Thymus (tissue), 11 donors: ENCODE measurements around the gene VTCN1. TPM values are rescaled to one million over a fixed set of nuclear protein-coding genes. Genes with fewer than 3 reads are reported as not detected.

Experiments used
- DNase-seq, 9 donors: peaks; one replicate each; pipeline ENCODE4 v3.0.0-alpha.2; 2013; ENCODE audit warnings: low spot score in 9 of 9, low read depth in 6 of 9, missing footprints in 1 of 9
- H3K27ac ChIP-seq, 2 donors: one replicate each; pipeline ENCODE4 v1.5.1; 2013; ENCODE audit warnings: control low read depth in 1 of 2, low read depth in 1 of 2, low read length in 1 of 2, mild to moderate bottlenecking in 1 of 2, moderate library complexity in 1 of 2
- H3K27me3 ChIP-seq, 2 donors: one replicate each; pipeline ENCODE4 v1.5.1; 2013; ENCODE audit warnings: low read length in 1 of 2; ENCODE audit not compliant: control insufficient read depth in 2 of 2, insufficient read depth in 1 of 2
- H3K36me3 ChIP-seq, 2 donors: one replicate each; pipeline ENCODE4 v1.5.1; 2013; ENCODE audit warnings: low read length in 1 of 2, mild to moderate bottlenecking in 1 of 2, moderate library complexity in 1 of 2; ENCODE audit not compliant: control insufficient read depth in 2 of 2, insufficient read depth in 2 of 2
- H3K4me1 ChIP-seq, 2 donors: one replicate each; pipeline ENCODE4 v1.5.1; 2013; ENCODE audit warnings: low read length in 2 of 2; ENCODE audit not compliant: control insufficient read depth in 2 of 2, insufficient read depth in 2 of 2
- H3K4me3 ChIP-seq, 2 donors: one replicate each; pipeline ENCODE4 v1.5.1; 2013; ENCODE audit warnings: low read length in 2 of 2, control low read depth in 1 of 2, mild to moderate bottlenecking in 1 of 2
- H3K9me3 ChIP-seq, 2 donors: one replicate each; pipeline ENCODE4 v1.5.1; 2013; ENCODE audit warnings: low read length in 1 of 2, mild to moderate bottlenecking in 1 of 2; ENCODE audit not compliant: control insufficient read depth in 2 of 2, insufficient read depth in 1 of 2
- WGBS: extraction: QIAGEN DNeasy Blood & Tissue Kit; methylation state at CpG from one replicate; pipeline ENCODE4 v1.1.7; 2013; 5-methylcytosine and 5-hydroxymethylcytosine counted together
- polyA plus RNA-seq: library from polyadenylated mRNA; stranded (reverse); fragments of 200-250 nt; gene quantifications from one replicate; pipeline ENCODE4 v1.2.3, GENCODE V29; 2013
- total RNA-seq: library from RNA; stranded (reverse); fragments of 120-200 nt; gene quantifications from one replicate; pipeline ENCODE4 v1.2.4, GENCODE V29; 2013
- donor health status: healthy.

The VTCN1 gene
- total and polyA plus RNA-seq, 2 donors: 0.07 to 0.09 TPM

GRCh38 chr1:117215733-117216462, 5.2 kb upstream of the VTCN1 start:
- no peak for DNase-seq
- 83% methylated on average over 10 of the region's 12 CpGs for WGBS

GRCh38 chr1:117215019-117215418, 4.3 kb upstream of the VTCN1 start:
- Histone ChIP-seq H3K27ac (no peak overlapping the region), H3K4me1 (no peaks in the 10 kb centered on the region), H3K4me3 (no peak overlapping the region), H3K27me3 (no peaks in the 10 kb centered on the region), H3K36me3 (no peaks in the 10 kb centered on the region), H3K9me3 (peaks cover 0 to 3% of the 10 kb centered on the region in 2 donors)
- 82% methylated on average over 3 of the region's 3 CpGs for whole genome bisulfite sequencing
- DNase-seq: no peak

More at GRCh38 chr1:117215733-117216462, 5.2 kb upstream of the VTCN1 start:
- no peaks in the 10 kb centered on the region for H3K36me3 ChIP-seq
- H3K9me3 ChIP-seq: peaks cover 0 to 3% of the 10 kb centered on the region in 2 donors
- no peaks in the 10 kb centered on the region for H3K4me1 ChIP-seq
- no peak overlapping the region for H3K4me3 ChIP-seq
- no peaks in the 10 kb centered on the region for H3K27me3 ChIP-seq
- no peak overlapping the region for H3K27ac ChIP-seq

GRCh38 chr1:117213046-117213445, 2.3 kb upstream of the VTCN1 start:
- WGBS: 98% methylated on average over 6 of the region's 6 CpGs
- H3K9me3 ChIP-seq: peaks cover 0 to 3% of the 10 kb centered on the region in 2 donors

GRCh38 chr1:117210386-117210785, 341 bp downstream of the VTCN1 start:
- H3K4me3 ChIP-seq: no peak overlapping the region
- no peaks in the 10 kb centered on the region for H3K36me3 ChIP-seq
- H3K27me3 ChIP-seq: no peaks in the 10 kb centered on the region
- H3K27ac ChIP-seq: no peak overlapping the region
- no peaks in the 10 kb centered on the region for H3K9me3 ChIP-seq
- no peaks in the 10 kb centered on the region for H3K4me1 ChIP-seq
- no peak for DNase-seq
- 98% methylated on average over 4 of the region's 4 CpGs for WGBS

More at GRCh38 chr1:117213046-117213445, 2.3 kb upstream of the VTCN1 start:
- Histone ChIP-seq H3K36me3 (no peaks in the 10 kb centered on the region), H3K4me3 (no peak overlapping the region), H3K27me3 (no peaks in the 10 kb centered on the region), H3K4me1 (no peaks in the 10 kb centered on the region), H3K27ac (no peak overlapping the region)
- DNase-seq: no peak

- Histone ChIP-seq H3K27ac (no peak overlapping the region), H3K9me3 (no peaks in the 10 kb centered on the region), H3K4me3 (no peak overlapping the region), H3K36me3 (no peaks in the 10 kb centered on the region), H3K27me3 (no peaks in the 10 kb centered on the region), H3K4me1 (no peaks in the 10 kb centered on the region)
- 82% methylated on average over 3 of the region's 3 CpGs for WGBS
- no peak for DNase-seq
Observed at GRCh38 chr1:117209094-117209493, 1.6 kb downstream of the VTCN1 start.

- H3K36me3 ChIP-seq: no peaks in the 10 kb centered on the region
- no peaks in the 10 kb centered on the region for H3K9me3 ChIP-seq
- no peak for DNase-seq
- no peaks in the 10 kb centered on the region for H3K27me3 ChIP-seq
- no peak overlapping the region for H3K27ac ChIP-seq
- no peaks in the 10 kb centered on the region for H3K4me1 ChIP-seq
- 79% methylated on average over 3 of the region's 3 CpGs for WGBS
- no peak overlapping the region for H3K4me3 ChIP-seq
Observed at GRCh38 chr1:117208580-117208979, 2.1 kb downstream of the VTCN1 start.

GRCh38 chr1:117205368-117205767, 5.4 kb downstream of the VTCN1 start:
- 91% methylated on average over 2 of the region's 2 CpGs for WGBS
- H3K9me3 ChIP-seq: no peaks in the 10 kb centered on the region

GRCh38 chr1:117201808-117202207, 8.9 kb downstream of the VTCN1 start:
- WGBS: 96% methylated on average over 1 of the region's 1 CpG
- no peaks in the 10 kb centered on the region for H3K36me3 ChIP-seq
- no peaks in the 10 kb centered on the region for H3K4me1 ChIP-seq
- H3K4me3 ChIP-seq: no peak overlapping the region
- no peaks in the 10 kb centered on the region for H3K9me3 ChIP-seq
- DNase-seq: no peak
- no peaks in the 10 kb centered on the region for H3K27me3 ChIP-seq
- no peak overlapping the region for H3K27ac ChIP-seq

More at GRCh38 chr1:117205368-117205767, 5.4 kb downstream of the VTCN1 start:
- Histone ChIP-seq H3K4me1 (no peaks in the 10 kb centered on the region), H3K27ac (no peak overlapping the region), H3K4me3 (no peak overlapping the region), H3K27me3 (no peaks in the 10 kb centered on the region), H3K36me3 (no peaks in the 10 kb centered on the region)
- DNase-seq: no peak

GRCh38 chr1:117198097-117198496, 12.6 kb downstream of the VTCN1 start:
- no peak for DNase-seq
- WGBS: 90% methylated on average over 2 of the region's 2 CpGs
- no peaks in the 10 kb centered on the region for H3K9me3 ChIP-seq

More at GRCh38 chr1:117198097-117198496, 12.6 kb downstream of the VTCN1 start:
- H3K27me3 ChIP-seq: no peaks in the 10 kb centered on the region
- H3K36me3 ChIP-seq: no peaks in the 10 kb centered on the region
- no peak overlapping the region for H3K4me3 ChIP-seq
- H3K27ac ChIP-seq: no peak overlapping the region
- H3K4me1 ChIP-seq: no peaks in the 10 kb centered on the region
